B cell (primary cell): ENCODE measurements around the gene E2F6.

Source experiments
- CTCF ChIP-seq: fragments of 200-600 bp; IDR thresholded peaks from one replicate; pipeline ENCODE4 v1.8.0; 2022; ENCODE audit warnings: antibody characterized with exemption, mild to moderate bottlenecking
- EZH2 ChIP-seq: IDR thresholded peaks from 2 replicates; pipeline ENCODE4 v1.6.1; 2012; ENCODE audit warnings: borderline replicate concordance, low read depth, mild to moderate bottlenecking, moderate library complexity, low read length; ENCODE audit not compliant: insufficient read depth, poor library complexity, severe bottlenecking

- no peak for TF ChIP-seq CTCF
- no peak for TF ChIP-seq EZH2
Observed at GRCh38 chr2:11405599-11406266, 60.2 kb downstream of the E2F6 start.
